Astrocyte of the spinal cord (primary cell): ENCODE results near the gene THSD7B.

Experiments used
- DNase-seq: peaks from one replicate; pipeline ENCODE4 v3.0.0; 2011; ENCODE audit warnings: low read depth, low spot score
- H3K4me3 ChIP-seq: 2 replicates; pipeline ENCODE4 v1.5.1; 2011; ENCODE audit warnings: low read depth, mild to moderate bottlenecking, low read length, moderate library complexity
- in situ Hi-C: cut with HindIII; loops from 2 replicates; pipeline ENCODE4 v1.10.0; 2017; ENCODE audit warnings: low sequenced_read_pairs
- TF ChIP-seq, protein P1 (sequence below): IDR thresholded peaks from 2 replicates; pipeline ENCODE4 v1.5.1; 2012; ENCODE audit warnings: low read depth, mild to moderate bottlenecking, low read length, inconsistent platforms

Gene THSD7B

DNA sequence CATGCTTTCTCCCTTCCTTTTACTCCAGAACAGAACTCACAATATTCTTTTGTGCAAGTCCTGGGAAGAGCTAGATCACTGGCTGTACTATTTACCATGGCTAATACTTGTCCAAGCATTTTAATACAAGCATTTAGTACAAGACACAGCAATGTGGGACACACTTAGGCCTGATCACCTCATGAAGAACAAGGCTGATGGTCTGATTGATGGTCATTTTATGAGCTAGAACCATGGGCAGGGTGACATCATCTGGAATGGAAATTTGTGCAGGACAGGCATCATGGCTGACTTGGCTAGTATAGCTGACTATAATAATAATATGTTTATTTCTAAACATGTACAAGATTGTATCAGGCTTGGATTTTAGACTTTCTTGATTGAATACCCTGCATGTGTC is 824.8 kb downstream of the THSD7B start:
- no peak for DNase-seq
- H3K4me3 ChIP-seq: no peak overlapping the region
- TF ChIP-seq, protein P1, sequence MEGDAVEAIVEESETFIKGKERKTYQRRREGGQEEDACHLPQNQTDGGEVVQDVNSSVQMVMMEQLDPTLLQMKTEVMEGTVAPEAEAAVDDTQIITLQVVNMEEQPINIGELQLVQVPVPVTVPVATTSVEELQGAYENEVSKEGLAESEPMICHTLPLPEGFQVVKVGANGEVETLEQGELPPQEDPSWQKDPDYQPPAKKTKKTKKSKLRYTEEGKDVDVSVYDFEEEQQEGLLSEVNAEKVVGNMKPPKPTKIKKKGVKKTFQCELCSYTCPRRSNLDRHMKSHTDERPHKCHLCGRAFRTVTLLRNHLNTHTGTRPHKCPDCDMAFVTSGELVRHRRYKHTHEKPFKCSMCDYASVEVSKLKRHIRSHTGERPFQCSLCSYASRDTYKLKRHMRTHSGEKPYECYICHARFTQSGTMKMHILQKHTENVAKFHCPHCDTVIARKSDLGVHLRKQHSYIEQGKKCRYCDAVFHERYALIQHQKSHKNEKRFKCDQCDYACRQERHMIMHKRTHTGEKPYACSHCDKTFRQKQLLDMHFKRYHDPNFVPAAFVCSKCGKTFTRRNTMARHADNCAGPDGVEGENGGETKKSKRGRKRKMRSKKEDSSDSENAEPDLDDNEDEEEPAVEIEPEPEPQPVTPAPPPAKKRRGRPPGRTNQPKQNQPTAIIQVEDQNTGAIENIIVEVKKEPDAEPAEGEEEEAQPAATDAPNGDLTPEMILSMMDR: no peak
- in situ Hi-C loops: no loop called here

DNA sequence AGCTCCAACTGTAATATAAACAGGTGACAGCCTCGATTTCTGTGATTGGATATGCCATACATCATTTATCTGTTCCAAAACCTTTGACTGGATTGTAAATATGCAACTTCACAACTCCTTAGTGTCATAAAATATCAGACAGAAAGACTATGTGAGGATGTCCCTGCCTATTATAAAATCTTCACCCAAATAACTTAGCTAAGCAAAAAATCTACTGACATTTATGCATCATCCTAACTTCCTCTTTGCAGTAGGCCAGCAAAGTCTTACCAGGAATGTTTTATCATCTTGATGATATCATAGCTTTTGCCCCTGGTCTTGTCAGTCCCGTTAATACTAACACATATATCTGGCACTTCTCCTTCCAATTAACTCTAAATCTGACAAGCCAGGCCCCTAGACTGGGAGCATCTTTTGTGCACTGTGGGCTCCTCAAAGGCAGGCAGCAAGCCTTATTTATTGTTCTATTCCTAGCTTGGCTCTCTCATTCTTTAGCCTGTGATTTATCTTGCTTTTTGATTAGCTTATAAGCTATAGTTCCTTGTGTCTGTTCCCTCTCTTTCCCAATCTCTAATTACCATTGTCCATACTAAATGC is 842.5 kb downstream of the THSD7B start:
- TF ChIP-seq, protein P1: no peak
- no peak for DNase-seq
- no peak overlapping the region for H3K4me3 ChIP-seq
- in situ Hi-C loops: no loop called here

DNA sequence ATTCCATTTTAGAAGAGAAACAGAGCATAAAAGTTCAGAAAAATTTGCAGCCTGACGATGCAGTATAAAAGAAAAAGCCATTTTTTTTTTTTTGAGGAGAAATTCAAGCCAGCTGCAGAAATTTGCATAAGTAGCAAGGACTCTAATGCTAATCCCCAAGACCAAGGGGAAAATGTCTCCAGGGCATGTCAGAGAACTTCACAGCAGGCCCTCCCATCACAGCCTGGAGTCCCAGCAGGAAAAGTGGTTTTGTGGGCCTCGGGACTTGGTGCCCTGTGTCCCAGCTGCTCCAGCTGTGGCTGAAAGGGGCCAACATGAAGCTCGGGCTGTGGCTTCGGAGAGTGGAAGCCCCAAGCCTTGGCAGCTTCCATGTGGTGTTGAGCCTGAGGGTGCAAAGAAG is 873.6 kb downstream of the THSD7B start:
- in situ Hi-C loops: no loop called here
- H3K4me3 ChIP-seq: no peak overlapping the region
- no peak for DNase-seq
- TF ChIP-seq, protein P1: no peak

DNA sequence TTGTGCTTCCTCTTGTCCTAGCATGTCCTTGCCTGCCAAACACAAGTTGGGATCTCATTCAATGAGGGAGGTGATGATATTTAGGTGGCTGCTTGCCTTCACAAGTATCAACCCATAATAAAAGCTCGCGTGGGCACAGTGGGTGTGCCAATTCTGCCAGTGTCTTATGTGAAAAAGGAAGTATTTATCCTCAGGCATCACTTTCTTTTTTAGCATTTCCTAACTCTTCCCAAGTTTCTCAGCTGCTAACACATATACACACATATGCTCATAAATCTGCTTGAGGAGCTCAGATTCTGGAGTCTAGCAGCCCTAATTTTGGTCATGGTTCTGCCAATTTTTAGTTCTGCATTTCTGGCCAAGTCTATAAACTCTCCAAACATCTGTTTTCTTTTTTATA is 879.4 kb downstream of the THSD7B start:
- TF ChIP-seq, protein P1: no peak
- H3K4me3 ChIP-seq: no peak overlapping the region
- in situ Hi-C loops: no loop called here
- DNase-seq: no peak

DNA sequence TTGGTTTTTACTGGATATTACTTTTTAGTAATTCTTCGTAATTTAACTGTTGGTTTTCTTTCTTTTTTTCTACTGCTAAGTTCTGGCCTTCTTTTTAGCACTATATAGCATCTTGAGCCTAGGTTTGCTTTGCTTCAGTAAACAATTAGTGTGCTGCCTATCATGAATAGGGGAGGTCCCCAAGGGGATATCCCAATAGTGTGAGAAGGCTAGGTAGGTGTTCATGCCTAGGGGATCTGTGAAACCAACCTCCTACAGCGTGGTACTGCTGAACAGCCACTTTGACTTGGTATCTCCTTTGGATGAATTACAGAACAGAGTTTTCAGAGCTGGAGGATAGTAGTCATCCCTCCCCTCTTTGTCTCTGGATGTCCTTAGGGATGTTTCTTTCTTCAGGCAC is 888.7 kb downstream of the THSD7B start:
- TF ChIP-seq, protein P1: no peak
- H3K4me3 ChIP-seq: no peak overlapping the region
- DNase-seq: no peak
- in situ Hi-C loops: no loop called here

DNA sequence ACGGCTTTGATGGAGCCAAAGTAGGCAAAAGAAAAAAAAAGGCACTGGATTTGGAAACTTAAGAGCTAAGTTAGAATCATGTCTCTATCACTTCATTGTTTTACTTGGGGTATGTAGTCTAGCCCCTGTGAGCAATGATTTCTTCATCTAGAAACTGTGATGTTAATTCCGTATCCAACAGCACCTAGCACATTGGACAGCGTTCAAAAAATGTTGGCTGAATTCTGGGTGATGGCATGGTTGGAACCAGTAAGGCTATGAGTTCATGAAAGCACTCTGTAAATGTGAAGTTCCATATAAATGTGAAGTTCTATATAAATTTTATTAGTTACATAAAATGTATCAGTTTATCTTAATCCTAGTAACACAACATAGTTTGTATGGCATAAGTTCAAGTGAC is 890.5 kb downstream of the THSD7B start:
- TF ChIP-seq, protein P1: no peak
- DNase-seq: no peak
- H3K4me3 ChIP-seq: no peak overlapping the region
- in situ Hi-C loops: no loop called here

DNA sequence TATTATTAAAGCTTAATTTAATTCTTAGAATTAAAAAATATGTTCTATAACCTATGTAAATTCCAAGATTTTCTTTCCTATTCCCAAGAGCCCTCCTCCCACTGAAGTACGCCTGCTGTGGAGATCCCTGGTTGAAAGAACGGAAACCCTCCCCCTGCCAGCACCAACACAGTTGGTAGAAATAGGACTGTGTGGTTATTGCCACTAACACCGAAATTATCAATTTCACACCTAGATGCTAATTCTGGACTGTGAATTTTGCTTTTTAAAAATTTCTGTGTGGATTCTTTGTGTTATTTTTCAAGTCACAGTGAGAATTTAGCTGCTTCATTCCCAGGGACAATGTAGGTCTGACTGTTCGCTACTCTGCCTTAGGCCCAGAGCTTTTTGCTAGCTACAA is 893.1 kb downstream of the THSD7B start:
- no peak overlapping the region for H3K4me3 ChIP-seq
- DNase-seq: no peak
- TF ChIP-seq, protein P1: no peak
- in situ Hi-C loops: no loop called here
